NCI-H187 treated with DMSO at 0.1 percent for 48 hours (cell line): Measurements from ENCODE around the gene OR10A5.
"Not testable (repeated sequence)": the region's sequence is repeated elsewhere in the genome, so short reads cannot be mapped to it uniquely, and the experiment has no call there.

Experiments
- DNase-seq: peaks from one replicate; lab custom pipeline; 2025; lab: John Stamatoyannopoulos, UW

Gene OR10A5, protein sequence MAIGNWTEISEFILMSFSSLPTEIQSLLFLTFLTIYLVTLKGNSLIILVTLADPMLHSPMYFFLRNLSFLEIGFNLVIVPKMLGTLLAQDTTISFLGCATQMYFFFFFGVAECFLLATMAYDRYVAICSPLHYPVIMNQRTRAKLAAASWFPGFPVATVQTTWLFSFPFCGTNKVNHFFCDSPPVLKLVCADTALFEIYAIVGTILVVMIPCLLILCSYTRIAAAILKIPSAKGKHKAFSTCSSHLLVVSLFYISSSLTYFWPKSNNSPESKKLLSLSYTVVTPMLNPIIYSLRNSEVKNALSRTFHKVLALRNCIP

DNA sequence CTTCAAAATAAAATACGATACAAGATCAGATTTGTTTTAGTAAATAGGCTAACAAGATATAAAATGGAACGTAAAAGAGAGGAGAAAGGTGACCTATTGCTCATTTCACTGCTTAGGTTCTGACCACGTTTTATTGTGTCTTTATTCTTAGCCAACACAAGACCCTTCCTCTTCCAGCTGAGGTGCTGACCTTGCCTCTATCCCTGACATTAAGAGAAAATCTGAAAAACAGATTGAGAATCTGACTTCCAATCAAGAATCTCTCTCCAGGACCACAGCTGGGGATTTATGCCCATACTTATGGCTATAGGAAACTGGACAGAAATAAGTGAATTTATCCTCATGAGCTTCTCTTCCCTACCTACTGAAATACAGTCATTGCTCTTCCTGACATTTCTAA, at the start of gene OR10A5:
TSS of gene OR10A5 (plus strand) at position 301 of the 400 bp plus-strand sequence. CDS start at position 301, 0 bp downstream.
- DNase-seq, result no peak

DNA sequence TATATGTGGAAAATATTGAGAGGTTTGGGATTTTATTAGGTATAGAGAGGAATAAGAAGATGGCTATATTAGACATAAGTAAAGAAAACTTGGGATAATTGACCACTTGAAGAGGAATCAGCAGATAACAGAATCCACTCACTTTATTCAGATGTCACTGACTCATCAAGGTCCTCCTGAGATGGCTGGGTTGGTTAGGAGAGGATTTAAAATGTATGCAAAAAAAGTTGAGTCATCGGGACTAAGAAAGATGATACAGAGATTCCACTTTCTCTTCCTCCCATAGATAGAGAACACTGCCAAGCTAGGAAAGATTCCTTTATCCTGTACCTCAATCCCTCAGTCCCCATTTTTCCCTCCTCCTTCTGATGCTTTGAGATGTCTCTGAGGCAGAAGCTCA, 46.1 kb upstream of the OR10A5 start, which contains the start of gene OR6A2:
TSS of gene OR6A2 (minus strand) at position 288 of the 400 bp plus-strand sequence. CDS start 3,981 bp downstream, outside the sequence.
- no peak for DNase-seq

DNA sequence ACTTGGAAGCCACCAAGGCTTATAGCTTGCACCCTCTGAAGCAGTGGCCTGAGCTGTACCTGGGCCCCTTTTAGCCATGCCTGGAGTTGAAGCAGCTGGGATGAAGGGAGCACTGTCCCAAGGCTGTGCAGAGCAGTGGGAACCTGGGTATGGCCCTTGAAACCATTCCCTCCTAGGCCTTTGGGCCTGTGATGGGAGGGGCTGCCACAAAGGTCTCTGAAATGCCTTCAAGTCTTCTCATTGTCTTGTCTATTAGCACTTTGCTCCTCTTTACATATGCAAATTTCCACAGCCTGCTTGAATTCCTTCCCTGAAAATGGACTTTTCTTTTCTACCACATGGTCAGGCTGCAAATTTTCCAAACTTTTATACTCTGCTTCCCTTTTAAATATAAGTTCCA, 44.4 kb upstream of the OR10A5 start:
- not testable (repeated sequence) for DNase-seq

DNA sequence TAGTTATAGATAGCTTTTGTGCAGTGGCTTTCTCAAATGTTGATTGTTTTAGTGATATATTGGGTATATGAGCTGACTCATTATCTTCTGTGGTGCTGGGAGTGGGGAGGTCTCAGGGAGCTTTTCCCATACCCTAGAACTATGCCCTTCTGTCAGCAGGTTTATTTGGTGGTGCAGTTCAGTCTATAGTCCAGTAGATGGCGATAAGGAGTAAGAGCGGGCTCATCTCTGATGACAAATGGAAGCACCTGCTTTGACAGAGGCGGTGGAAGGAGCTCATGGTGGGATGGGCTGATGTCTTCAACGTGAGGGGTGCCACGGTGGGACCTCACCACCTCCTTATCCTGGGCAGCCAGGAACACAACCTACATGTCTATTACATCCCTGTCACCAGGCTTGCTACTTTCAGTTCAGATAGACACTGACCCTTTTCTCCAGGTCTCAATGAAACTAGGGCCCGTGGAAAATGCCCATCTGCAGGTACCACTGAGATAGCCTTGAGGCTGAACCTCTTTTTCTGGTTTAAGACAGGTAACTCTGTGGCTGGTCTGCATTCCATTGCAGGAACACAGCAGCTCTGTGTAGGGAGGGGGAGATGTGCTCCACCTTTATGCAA, 33.0 kb upstream of the OR10A5 start:
- peak; percentile 11 for DNase-seq

DNA sequence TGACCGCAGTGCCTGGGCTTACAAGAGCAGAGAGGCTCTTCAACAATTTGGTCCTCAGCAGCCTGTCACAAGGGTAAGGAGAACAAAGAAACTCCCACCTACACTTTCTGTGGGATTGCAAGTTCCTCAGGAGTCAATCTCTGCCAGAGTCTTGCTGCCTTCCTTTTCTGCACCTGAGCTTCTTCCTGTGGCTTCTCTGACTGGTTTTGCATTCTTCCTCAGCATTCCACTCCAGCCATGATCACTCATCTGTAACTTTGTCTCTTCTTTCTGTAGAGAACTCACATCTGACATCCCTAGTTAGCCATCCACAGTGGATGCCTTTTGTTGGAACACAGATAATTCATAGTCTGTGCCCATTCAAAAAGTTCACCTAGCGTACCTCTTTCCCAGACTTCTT, 31.8 kb upstream of the OR10A5 start:
- no peak for DNase-seq

DNA sequence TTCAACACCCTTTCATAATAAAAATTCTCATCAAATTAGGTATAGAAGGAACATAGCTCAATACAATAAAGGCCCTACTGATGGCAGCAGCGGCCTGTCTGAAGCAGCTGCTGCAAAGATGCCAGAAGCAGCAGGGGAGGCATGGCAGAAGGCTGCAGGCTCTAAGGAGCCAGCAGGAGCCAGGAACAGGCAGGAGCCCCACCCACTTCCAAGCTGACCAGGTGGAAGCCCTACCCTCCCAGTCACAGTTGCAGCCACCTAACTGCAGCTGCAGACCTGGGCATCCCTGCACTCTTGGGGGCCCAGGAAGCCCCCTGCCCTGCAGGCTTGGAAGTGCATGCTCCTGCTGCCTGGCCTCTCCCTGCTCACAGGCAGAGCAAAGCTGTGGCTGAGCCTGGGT, 27.8 kb upstream of the OR10A5 start:
- no peak for DNase-seq

DNA sequence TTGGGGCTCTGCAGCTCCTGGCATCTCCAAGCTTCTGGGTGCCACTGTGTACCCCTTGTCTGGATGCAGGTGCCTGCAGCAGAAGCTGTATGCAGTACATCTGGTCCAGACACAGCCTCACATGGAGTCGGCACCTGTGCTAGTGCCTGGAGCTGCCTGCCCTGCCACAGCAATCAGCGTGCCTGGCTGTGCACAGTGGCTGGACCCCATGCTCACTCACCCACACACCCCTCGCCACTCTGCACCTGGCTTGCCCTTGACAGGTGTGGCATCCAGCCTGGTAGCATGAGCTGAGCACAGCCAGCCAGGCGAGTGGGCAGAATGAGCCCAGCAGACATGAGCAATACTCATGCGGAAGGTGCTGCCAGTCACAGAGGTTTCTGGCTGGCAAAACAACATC, 26.5 kb upstream of the OR10A5 start:
- no peak for DNase-seq

DNA sequence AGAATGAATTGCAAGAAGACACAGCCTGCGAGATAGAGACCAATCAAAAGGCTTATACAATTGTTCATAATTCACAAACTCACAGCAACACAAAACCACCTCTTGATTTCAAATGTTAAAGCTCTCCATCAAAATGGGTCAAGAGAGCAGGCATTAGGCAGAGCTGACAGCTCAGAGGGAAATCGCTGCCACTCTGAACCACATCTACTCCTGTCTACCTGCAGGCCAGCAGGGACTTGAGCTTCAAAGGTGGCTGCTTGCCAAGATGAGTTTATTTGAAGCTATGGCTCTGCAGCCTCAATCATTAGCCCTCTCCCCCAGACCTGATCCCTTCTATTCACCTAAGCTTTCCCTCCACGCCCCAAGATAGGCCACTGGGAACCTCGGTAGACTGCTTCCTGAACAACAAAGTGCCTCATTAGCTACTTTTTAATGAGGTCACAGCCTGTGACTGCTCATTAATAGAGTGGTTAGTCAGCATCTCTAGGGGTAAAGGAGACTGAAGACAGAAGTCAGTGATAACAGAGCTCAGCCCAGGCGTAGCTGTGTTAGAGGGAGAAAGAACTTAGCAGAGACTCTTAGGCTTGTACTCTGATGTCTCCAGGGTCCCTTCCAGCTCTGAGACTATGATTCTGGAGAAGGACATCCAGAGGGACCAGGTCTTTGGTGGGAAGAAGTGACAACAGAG, 21.2 kb upstream of the OR10A5 start:
- DNase-seq, result no peak

DNA sequence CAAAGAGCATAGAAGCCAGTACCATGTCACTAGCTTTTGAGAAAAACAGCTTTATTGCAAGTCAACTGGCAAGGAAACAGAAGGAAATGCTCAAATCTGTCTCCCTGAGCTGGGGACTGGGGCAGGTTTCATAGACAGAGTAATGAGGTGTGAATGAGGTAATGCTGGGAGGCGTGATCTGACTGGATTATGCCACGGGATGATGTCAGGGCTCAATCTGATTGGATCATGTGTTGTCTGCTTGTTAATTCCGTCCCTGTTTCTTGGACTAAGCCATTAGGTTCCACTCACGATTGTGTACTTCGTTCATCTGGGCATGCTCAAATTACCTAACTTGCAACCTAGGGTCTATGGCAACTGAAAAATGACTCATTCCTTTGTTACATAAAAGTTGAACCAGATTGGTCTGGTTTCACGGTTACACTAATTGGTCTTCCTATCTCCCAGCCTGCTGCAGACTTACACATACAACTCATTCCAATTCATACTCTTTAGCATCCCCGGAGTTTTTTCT, 20.2 kb upstream of the OR10A5 start:
- DNase-seq, result no peak

DNA sequence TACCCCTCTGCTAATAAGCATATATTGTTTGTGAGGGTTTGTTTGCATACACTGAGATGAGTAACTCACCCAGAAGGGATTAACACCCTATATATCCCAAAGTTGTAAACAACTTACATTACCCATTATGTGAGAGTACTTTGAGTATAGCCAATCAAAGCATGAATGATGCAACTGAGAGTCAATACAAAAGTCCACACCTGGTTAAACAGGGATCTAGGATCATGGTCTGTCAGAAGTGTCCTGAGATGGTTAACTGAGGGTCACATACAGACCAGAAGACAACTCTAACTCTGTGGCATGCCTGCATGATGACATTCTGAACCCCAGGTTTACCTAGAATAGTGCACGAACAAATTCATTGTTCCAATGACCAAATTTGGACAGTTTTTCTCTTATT, 17.4 kb upstream of the OR10A5 start:
- no peak for DNase-seq

DNA sequence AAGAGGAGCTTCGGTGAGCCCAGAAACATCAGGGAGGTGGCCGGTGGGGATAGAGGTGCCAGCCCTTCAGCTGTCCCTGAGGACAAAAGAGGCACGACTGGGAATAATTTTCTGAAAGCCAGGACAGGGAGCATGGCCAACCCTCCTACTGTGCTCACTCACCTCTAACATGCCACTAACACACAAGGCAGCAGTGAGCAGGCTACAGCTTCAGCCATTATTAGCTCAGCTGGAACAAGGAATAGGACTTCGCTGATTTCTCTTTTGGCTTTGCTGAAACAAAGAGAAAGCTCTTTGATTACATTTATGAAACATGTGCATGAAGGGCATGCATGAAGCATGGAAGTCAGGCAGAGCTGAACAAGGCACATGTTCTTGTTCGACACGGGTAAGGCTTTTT, 12.1 kb upstream of the OR10A5 start:
- no peak for DNase-seq

DNA sequence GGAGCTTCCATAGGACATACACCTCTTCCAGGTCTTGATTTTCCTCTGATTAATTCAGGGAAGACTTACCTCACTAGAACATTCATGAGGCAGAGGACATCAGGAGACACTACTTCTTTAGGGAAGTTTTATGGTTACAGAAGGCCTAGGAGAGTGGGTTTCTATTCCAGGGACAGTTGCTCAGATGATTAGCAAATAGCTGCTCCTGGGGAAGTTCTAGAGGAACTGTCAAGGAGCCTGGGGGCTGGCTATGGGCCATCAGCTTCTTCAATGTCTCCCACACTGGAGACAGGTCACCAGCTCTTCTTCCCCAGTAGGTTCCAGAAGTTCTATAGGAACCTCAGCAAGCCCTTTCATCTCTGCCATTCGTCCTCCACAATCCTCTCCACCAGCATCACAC, 11.5 kb upstream of the OR10A5 start:
- DNase-seq, result no peak

DNA sequence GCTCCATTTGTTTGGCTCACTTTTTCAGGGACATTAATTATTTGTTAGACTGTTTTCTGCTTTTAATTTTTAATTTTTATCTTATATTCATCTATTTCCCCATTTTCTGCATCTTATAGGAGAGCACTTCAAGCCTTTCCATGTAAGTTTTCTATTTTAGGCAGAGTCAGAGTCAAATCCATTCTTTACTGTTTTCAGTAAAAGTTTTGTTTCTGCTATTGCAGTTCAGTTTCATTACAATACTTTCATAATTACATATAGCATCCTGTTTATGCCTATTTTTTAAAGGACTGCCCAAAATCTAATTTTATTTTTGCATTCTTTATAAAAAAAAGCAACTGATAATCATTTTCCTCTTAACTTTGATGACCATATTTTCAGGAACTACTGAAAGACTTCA, 3.8 kb upstream of the OR10A5 start:
- no peak for DNase-seq

DNA sequence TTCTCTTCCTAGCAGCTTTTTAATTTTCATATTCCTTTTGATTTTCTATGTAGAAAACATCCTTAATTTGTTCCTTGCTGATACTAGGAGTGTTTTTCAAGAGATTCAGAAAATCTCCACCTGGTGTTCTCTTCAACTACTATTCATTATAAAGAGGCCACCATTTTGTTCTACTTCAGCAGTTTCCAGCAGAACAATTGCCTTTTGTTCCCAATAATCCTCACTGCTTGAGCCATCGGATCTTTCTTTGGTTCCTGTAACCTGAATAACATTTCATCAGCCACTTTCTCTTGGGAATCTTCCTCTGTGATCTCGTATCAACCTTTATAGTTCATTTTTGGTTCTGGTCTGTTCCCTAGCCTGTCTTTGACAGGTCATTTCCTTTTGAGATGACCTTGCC, 1.8 kb upstream of the OR10A5 start:
- DNase-seq, result no peak

DNA sequence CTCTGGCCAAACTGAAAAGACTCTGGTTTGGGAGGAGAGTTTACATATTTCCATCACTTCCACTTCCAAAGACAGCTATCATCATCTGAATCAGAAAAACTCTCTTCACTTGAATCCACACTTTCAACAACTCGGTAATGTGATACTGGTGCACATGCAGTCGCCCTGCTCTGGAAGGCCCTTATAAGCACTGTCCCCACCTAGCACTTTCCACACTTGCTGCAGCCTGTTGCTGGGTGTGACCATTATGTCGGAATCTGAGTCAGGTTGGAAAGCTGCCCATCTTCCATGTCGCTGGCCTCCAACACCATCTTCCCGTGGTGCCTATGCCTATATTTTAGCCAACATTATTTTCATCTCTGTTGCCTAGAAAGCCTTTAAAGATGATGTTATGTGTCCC, 1.1 kb upstream of the OR10A5 start:
- DNase-seq, result no peak

DNA sequence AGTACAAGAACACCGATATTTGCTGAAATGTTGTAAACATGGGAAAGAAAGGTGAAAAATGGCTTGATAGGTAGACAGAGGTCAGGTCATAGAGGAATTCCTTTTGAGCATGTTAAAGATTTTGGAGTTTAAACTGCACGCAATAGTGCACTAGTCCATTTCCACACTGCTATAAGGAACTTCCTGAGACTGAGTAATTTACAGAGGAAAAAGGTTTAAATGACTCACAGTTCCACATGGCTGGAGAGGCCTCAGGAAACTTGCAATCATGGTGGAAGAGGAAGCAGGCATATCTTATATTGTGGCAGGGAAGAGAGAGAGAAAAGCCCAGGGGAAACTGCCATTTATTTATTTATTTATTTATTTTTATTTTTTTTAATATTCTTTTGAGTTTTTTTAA, 5.0 kb downstream of the OR10A5 start:
- DNase-seq, result no peak

DNA sequence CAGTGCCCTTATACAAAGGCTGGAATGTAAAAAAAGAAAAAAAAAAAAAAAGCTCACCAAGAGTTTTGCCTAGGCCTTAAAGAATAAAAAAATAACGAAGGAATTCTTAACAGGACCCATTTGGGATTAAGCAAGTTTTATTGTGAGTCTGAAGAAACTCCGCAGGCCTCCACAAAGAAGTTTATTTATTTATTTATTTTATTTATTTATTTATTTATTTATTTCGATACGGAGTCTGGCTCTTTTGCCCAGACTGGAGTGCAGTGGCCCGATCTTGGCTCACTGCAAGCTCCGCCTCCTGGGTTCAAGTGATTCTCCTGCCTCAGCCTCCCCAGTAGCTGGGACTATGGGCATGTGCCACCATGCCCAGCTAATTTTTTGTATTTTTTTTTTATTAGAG, 9.3 kb downstream of the OR10A5 start:
- DNase-seq, result not testable (repeated sequence)

DNA sequence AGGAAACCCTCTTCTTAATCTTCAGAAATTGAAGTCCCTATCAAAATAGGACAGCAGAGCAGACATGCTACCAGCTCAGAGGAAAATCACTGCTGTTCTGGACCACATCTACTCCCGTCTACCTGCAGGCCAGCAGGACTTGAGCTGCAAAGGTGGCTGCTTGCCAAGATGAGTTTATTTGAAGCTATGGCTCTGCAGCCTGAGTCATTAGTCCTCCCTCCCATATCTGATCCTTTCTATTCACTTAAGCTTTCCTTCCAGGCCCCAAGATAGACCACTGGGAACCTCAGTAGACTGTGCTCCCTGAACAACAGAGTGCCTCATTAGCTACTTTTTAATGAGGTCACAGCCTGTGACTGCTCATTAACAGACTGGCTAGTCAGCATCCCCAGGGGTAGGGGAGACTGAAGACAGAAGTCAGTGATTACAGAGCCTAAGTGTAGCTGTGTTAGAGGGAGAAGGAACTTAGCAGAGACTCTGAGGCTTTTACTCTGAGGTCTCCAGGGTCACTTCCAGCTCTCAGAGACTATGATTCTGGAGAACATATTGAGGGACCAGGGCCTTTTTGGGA, 10.6 kb downstream of the OR10A5 start:
- DNase-seq, result no peak

DNA sequence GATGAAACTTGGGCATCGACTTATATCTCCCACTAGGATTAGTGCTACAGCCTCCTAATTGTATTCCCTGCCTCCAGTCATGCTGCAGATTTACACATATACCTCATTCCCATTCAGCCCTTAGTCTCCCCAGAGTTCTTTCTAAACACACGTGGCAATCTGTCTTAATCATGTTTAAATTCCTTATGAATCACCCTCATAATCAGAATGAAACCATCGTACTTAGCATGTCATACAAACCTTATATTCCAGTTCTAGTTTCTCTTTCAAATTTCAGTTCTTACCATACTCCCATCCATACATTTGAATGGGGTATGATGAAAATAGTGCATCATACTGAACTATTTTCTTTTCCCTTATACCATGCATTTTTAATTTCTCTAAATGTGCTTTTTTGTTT, 11.4 kb downstream of the OR10A5 start:
- no peak for DNase-seq

DNA sequence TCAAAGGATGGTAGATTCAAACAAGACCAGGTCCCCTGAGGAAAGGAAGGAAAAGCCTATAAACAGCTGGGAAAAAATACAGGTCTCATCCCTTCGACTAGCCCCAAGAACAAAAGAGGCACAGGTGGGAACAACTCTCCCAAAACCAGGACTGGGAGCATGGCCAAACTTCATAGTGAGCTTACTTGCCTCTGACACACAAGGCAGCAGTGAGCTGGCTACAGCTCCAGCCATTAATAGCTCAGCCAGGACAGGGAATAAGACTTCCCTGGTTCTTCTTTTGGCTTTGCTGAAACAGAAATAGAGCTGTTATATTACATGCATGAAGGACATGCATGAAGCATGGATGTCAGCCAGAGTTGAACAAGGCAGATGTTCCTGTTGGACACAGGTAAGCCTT, 17.5 kb downstream of the OR10A5 start, which contains the start of gene OR10A2:
TSS of gene OR10A2 (plus strand) at position 97 of the 400 bp plus-strand sequence. CDS start 6,698 bp downstream, outside the sequence.
- DNase-seq, result no peak

DNA sequence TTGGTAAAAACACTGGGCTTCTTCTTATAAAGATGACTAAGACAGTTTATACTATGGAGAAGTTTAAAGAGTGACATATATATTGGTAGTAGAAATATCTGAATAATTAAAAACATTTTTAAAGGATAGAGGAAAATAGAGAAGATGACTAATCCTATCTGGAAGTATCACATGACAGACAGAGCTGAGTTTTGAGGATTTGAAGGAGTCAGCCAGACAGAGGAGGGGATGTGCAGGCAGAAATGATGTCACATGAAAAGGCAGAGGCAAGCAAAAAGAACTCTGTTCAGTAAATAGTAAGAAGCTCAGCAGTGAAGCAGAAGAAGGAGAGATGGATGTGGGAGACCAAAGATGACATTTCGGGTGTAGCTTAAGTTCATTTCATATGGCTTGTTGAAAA, 19.0 kb downstream of the OR10A5 start:
- DNase-seq, result no peak

DNA sequence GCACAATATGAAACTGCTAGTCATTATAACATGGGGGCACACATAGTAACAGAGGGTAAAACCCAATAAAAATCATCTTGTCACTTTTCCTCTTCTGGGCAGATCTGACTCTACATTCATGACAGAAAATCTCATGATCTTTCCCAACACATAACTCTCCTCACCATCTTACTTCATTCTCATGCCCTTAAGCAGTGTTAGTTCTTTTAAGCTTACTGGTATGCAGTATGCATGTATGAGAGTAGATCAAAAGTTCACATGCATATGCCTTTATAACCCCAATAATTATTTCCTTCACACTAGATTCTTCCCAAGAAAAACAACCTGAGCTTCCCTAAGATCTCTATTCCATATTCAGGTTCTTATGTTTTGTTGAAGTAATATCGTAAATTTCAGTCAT, 25.8 kb downstream of the OR10A5 start:
- no peak for DNase-seq

DNA sequence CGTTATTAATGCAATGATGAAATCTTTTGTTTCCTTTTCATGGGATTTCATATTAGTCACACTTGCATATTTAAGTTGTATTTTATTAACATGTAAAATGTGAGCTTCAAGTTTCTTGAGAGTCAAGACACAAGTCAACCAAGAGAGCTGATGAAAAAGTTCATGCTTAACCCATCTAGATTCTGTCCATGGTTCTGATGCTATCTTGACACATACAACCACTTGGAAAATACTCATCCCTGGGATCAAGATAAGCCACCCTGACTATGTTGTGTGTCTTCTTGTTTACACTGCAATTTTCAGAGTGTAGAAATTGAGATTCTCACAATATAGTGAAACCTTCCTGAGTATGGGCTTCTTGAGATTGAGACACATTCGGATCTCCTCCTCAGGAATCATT, 30.3 kb downstream of the OR10A5 start:
- no peak for DNase-seq
